GM12892 (cell line): ENCODE measurements around the gene FUT8.
A peak's percentile ranks its signal among the peaks of the same experiment; 100 is the strongest.
"Not testable (repeated sequence)": the region's sequence is repeated elsewhere in the genome, so short reads cannot be mapped to it uniquely, and the experiment has no call there.

Experiments used
- DNase-seq: peaks from one replicate; pipeline ENCODE4 v3.0.0; 2011; ENCODE audit not compliant: insufficient read length
- FAIRE-seq: peaks from 2 replicates; lab custom pipeline; 2011; peaks lifted over from hg19 to GRCh38; lab: Jason Lieb, UNC
- POLR2A ChIP-seq: IDR thresholded peaks from 2 replicates; pipeline ENCODE4 v1.6.1; 2011; ENCODE audit warnings: low read depth, low read length, control low read depth
- POLR2AphosphoS5 ChIP-seq: IDR thresholded peaks from 2 replicates; pipeline ENCODE4 v1.6.1; 2011; ENCODE audit warnings: low read depth, low read length, control low read depth
- TAF1 ChIP-seq: IDR thresholded peaks from 2 replicates; pipeline ENCODE4 v1.6.1; 2011; ENCODE audit warnings: low read depth, mild to moderate bottlenecking, control low read depth, low read length, borderline replicate concordance

Gene FUT8

GRCh38 chr14:65704850-65705249 is 292.3 kb downstream of the FUT8 start:
- FAIRE-seq (peak; percentile 86), DNase-seq (no peak)
- TF ChIP-seq POLR2A (no peak), POLR2AphosphoS5 (no peak), TAF1 (no peak)

DNA sequence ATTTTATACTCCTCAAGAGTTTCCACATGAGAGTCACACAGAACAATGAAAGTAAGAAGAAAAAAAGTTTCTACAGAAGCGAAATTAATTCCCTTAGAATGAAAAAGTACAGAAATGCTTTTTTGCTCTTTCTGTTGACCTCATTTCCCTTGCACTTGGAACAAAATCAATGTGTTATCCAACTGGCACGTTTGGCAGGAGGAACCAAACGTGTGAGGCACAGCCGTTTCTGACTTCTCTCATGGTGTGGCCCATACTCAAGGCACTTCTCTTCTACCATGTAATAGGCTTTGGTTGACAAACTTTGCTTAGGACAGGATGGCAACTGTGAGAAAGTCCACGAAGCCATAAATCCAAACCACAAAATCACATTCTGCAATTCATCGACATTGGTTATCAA is 297.0 kb downstream of the FUT8 start:
- DNase-seq: no peak
- TF ChIP-seq POLR2A: no peak
- no peak for TF ChIP-seq TAF1
- TF ChIP-seq POLR2AphosphoS5: no peak

GRCh38 chr14:65716813-65717212 is 304.3 kb downstream of the FUT8 start:
- FAIRE-seq, DNase-seq: not testable (repeated sequence)

More for the DNA sequence above, 297.0 kb downstream of the FUT8 start:
- no peak for FAIRE-seq

GRCh38 chr14:65717384-65717915 is 304.9 kb downstream of the FUT8 start:
- FAIRE-seq, DNase-seq: not testable (repeated sequence)

GRCh38 chr14:65718629-65719028 is 306.1 kb downstream of the FUT8 start:
- FAIRE-seq (no peak), DNase-seq (no peak)
- TF ChIP-seq POLR2A (no peak), TAF1 (no peak), POLR2AphosphoS5 (no peak)

DNA sequence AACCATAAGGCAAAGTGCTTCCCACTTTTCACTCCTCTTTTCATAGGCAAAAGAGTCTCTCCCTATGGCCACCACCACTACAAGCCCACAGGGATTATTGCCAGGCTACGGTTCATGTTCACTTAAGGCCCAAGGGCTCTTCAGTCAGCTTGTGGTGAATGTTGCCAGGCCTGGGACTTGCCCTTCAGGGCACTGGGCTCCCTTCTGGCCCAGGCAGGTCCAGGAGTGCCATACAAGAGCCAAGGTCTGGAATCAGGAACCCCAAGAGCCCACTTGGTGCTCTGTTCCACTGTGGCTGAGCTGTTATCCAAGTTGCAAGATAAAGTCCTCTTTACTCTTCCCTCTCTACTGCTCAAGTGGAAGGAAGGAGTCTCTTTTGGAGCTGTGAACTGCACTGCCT is 307.6 kb downstream of the FUT8 start:
- TF ChIP-seq POLR2AphosphoS5: no peak
- TF ChIP-seq POLR2A: no peak
- TF ChIP-seq TAF1: no peak
- no peak for FAIRE-seq
- no peak for DNase-seq

DNA sequence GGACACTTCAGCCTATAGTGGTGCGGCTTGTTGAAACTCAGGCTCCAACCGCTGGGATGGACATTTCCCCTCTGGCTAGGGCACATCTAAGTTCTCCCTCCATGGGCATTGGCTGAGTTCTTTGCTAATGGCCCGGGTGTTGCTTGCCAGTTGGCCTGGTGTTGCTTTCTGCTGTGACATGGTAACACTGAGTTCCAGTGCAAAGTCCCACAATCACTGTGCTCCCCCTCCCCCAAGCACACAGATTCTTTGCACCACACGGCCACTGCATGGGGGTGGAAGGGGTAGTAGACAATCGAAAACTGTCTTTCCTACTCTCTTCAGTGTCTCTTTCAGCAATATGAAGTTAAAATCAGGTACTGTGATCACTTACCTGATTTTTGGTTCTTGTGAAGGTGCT is 308.2 kb downstream of the FUT8 start:
- no peak for FAIRE-seq
- no peak for DNase-seq
- TF ChIP-seq TAF1 (no peak), POLR2A (no peak), POLR2AphosphoS5 (no peak)

- TF ChIP-seq TAF1 (no peak), POLR2A (no peak), POLR2AphosphoS5 (no peak)
- DNase-seq (no peak), FAIRE-seq (no peak)
These were observed 310.8 kb downstream of the FUT8 start for GRCh38 chr14:65723348-65723747.

DNA sequence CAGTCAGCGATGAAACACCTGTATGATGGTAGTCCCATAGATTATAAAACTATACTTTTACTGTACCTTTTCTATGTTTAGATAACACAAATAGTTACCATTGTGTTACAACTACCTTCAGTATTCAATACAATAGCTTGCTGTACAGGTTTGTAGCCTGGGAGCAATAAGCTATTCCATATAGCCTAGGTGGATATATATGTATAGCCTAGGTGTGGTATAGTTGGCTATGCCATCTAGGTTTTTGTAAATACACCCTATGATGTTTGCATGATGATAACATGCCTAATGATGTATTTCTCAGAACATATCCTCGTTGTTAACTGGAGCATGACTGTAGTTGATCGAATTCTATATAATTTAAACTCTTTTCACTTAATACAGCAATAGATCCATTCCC is 316.1 kb downstream of the FUT8 start:
- no peak for DNase-seq
- no peak for TF ChIP-seq POLR2A
- TF ChIP-seq POLR2AphosphoS5: no peak
- TF ChIP-seq TAF1: no peak
- no peak for FAIRE-seq

DNA sequence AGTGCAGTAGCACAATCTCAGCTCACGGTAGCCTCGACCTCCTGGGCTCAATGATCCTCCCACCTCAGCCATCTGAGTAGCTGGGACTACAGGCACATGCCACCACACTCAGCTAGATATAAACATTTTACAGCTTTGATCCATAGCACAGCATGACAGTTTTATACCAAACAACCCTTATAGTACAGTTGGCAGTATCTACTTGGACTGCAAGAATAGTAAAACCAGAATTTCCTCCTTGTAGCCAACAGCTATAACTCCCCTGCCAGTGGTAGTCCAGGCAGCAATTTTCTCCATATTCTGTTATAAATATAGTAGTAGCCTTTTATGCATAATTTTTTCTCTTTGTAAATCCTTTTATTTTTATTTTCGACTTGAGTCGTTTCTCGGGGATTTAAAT is 317.0 kb downstream of the FUT8 start:
- FAIRE-seq (no peak), DNase-seq (no peak)
- no peak for TF ChIP-seq POLR2AphosphoS5
- TF ChIP-seq TAF1: no peak
- no peak for TF ChIP-seq POLR2A

GRCh38 chr14:65731933-65732506 is 319.5 kb downstream of the FUT8 start:
- no peak for TF ChIP-seq TAF1
- no peak for TF ChIP-seq POLR2A
- no peak for TF ChIP-seq POLR2AphosphoS5
- peak; percentile 91 for FAIRE-seq

GRCh38 chr14:65738339-65738738 is 325.8 kb downstream of the FUT8 start:
- TF ChIP-seq TAF1 (no peak), POLR2A (no peak), POLR2AphosphoS5 (no peak)
- DNase-seq: no peak
- FAIRE-seq: peak; percentile 82

More at GRCh38 chr14:65731933-65732506, 319.5 kb downstream of the FUT8 start:
- DNase-seq: peak; percentile 21
